CD1c-positive myeloid dendritic cell (primary cell): ENCODE data around the gene TREML4.

Experiments
- DNase-seq: peaks from one replicate; pipeline ENCODE4 v3.0.0-alpha.2; 2016; ENCODE audit errors: extremely low spot score

TREML4 gene

GRCh38 chr6:41252401-41253169 is 24.4 kb downstream of the TREML4 start:
- peak; percentile 31 for DNase-seq

- no peak for DNase-seq
Measured at GRCh38 chr6:41255110-41255509, 27.0 kb downstream of the TREML4 start.

DNA sequence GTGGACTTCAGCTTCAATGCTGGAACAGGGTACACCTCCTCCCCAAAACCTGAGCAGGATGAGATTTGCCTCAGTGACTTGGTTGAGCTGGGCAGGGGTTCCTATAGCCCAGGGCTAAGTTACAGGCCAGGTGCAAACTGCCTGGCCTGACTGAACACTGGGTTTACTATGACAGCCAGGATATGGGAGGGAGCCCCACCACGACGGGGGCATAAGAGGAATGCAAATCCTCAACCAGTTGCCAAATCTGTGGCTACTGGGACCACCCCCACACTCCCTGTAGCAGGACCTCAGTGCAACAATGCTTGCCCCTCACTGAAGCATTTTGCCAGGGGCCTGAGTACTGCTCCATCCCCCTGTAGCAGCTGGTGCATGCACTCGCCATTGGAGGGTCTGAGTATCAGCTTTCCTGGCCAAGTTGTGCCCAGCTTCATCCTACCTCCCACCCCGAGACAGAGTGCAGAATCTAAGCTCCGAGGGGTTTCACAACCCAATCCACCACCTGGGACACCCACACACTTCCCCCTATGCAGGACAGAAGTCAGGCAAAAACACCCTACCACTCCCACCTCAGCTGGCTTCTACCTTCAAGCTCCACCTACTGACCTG is 27.6 kb downstream of the TREML4 start:
- DNase-seq, result no peak

GRCh38 chr6:41256383-41256782 is 28.2 kb downstream of the TREML4 start:
- DNase-seq, result no peak

DNA sequence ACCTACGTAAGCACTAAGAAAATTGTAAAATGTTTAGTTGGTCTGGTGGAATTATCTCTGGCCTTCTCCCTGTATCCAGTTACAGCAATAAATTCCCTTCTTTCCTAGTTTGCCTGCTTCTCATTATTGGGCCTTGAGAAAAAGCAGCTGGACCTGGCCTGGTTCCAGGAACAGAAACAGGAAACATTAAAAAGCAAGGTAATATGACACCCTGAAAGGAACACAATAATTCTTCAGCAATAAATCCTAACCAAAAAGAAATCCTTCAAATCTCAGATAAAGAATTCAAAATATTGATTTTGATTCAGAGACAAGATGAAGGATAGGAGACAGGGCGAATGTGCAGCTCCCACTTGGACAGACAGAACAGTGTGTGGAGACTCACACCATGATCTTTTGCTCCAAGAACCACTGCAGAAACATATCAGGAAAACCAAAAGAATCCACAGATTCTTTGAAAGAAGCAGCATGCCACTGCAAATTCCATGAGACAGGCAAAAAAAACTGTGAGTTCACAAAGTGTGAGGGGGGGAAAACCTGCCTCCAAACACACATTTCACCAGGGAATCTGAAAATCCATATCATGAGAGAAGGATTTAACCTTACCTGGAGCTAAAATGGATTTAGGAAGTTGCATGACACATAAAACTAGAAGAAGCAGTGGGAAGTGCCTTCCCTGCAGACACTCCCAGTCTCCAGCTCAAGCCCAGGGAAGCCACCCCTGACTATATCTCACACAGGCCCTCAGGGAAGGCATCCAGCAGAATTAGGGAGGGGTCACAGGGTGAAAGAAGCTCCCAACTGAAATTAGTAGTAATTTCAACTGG is 29.4 kb downstream of the TREML4 start:
- DNase-seq, result no peak

DNA sequence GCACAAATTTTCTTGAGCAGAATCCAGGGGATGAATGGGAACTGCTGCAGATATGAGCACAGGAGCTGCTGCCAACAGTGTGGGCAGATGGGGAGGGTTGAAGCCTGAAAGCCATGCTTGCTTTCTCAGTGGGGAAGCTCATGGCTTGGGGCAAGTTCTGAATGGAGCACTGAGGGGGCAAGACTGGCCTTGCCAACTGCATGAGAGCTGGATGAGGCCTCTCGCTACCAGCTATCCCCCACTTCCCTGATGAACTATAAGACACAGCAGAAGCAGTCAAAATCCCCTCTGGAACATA is 30.0 kb downstream of the TREML4 start:
- DNase-seq, result no peak

DNA sequence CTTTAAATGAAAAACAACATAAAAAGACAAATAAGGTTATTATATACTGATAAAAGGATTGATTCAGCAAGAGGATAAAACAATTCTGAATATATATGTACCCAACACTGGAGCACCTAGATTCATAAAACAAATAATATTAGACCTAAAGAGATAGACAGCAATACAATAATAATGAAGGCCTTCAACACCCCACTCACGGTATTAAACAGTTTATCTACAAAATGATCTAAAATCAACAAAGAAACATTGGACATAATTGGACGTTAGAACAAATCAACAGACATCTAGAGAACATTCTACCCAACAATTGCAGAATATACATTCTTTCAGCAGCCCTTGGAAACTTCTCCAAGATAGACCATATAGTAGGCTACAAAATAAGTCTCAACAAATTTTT is 34.3 kb downstream of the TREML4 start:
- DNase-seq, result no peak

- no peak for DNase-seq
Measured at GRCh38 chr6:41263267-41263666, 35.1 kb downstream of the TREML4 start.

DNA sequence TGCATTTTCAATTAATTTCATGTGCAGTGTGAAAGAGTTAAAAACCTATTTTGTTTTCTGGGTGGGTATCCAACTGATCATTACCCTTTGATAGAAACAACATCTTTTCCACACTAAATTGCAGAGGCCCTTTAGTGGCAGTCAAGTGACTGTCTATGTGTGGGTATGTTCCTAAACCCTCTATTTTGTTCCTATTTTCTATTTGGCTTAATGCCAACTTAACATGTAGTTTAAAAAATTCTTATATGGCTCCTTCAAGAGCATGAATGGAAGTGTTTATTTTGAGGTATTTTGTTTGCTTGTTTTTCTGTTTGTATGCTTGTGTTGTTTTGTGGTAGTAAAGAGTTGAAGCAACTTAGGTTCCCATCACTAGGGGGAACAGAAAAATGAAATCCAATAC is 38.4 kb downstream of the TREML4 start:
- DNase-seq, result no peak

DNA sequence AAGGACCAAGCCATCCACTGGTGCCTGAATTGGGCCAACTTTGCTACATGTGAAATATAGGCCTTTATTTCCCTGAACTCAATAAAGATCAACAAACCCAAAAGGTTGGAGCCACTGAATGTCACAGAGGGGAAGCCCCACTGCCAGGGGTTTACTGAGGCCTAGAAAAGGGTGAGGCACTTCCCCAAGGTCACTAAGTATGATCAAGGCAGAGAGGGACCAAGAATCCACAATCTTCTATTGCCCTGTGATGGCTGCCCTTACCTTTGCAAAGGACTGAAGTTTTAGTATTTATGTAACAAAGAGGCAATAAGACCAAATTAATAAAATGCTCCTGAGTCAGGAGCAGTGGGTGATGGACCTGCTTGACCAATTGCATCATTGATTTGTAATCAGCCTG is 40.3 kb downstream of the TREML4 start:
- DNase-seq, result no peak

GRCh38 chr6:41269166-41269565 is 41.0 kb downstream of the TREML4 start:
- DNase-seq, result no peak

DNA sequence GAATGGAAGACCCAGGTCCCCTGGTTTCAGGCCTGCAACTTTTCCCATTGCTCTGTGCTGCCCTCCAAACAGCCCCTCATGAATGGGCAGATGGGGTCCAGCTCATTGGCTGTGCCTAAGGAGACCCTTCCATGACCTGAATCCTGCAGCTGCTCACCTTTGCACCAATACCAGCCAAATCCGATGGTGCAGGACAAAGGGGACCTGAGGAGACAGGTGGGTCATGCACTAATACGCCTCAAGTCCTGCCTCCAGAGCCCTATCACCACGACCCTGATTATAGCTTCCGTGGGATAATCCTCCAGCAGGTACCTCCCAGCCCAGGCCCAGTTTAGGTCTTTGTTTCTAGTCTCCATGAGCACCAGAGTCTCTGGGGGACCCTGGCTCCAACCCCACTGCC is 41.6 kb downstream of the TREML4 start:
- no peak for DNase-seq

DNA sequence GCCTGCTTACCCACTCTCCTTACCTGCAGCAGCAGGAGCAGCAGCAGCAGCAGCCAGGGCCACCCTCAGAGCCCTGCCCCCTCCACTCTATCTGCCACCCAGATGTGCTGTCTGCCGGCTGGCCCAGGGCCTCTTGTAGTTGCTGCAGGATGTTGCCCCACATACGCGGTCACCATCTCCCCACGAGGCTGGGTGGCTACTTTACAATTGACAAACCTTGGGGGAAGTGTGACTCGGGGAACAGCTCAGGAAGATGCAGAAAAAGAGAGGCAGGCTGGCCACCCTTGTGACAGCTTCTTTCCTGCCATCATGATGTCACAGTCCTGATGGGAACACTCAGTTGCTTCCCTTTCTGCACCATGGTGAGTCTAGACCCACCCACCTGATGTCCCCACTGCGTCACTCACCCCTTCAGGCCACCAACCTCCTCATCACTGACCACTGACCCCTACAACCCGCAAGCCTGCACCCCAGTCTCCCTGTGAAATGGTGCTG is 43.8 kb downstream of the TREML4 start:
- DNase-seq, result peak; percentile 67

DNA sequence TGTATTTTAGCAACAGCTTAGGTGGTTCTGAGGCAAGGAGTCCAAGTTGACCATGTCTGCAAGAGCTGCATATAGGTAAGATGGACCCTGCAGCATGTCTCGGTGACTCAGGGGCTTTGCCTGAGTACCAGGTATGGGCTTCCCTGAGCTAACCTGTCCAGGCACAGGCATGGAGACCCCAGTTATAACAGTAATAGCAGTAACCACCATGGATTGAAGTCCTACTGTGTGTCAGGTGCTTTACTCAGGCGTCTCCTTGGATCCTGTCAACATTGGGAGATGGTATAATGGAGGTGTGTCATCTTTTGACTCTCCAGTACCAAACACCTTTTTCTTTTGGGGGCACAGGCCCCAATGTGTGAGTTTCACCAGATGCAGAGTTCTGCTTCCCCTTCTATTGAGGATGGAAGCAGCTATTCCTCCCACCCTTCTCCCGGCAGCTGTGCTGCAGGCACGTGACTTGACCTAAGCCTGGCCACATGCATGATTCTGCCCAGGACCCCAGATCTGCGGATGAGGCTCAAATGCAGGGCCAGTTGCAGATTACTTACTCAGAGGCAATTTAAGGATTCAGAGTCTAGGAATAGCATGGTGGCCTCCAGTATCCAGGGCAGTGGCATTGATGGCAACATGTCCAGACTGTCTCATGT is 44.6 kb downstream of the TREML4 start:
- no peak for DNase-seq

DNA sequence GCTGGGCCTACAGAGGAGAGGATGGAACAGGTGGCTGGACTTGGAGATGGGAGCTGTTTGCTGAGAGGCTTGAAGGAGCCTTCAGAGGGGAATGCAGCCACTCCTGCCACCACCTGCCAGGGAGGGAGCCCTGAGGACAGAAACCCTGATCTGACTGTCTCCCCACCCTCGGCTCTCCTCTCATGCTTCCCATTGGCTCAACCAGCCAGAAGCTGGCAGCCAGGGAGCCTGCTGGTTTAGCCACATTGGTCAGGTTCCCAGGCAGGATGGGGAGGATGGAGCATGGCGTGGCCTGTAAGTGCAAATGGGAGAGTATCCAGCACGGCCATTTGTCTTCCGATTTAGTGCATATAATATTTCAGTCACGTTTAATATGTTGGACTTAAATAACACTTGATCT is 45.6 kb downstream of the TREML4 start:
- no peak for DNase-seq

GRCh38 chr6:41274256-41274655 is 46.1 kb downstream of the TREML4 start:
- no peak for DNase-seq

DNA sequence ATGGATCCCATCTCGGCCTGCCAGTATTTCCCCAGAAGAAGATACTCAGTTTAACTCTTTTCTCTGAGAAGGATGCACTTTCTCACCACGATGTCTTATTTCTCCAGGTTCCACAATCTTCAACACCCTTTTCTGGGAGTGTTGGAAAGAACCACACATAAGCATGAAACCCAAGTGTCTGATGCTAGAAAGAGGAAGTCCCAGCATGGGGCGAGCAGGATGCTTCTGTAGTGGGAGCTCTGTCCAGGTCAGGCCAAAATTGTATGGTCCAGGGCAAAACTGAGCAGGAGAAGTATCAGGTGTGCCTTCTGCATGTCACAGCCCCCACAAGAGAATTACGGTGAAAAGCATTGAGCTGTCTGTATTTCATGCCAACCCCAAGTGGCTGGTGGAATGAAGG is 47.3 kb downstream of the TREML4 start:
- no peak for DNase-seq

GRCh38 chr6:41277605-41278004 is 49.5 kb downstream of the TREML4 start:
- peak; percentile 66 for DNase-seq

GRCh38 chr6:41278699-41279405 is 50.7 kb downstream of the TREML4 start:
- DNase-seq, result peak; percentile 72

DNA sequence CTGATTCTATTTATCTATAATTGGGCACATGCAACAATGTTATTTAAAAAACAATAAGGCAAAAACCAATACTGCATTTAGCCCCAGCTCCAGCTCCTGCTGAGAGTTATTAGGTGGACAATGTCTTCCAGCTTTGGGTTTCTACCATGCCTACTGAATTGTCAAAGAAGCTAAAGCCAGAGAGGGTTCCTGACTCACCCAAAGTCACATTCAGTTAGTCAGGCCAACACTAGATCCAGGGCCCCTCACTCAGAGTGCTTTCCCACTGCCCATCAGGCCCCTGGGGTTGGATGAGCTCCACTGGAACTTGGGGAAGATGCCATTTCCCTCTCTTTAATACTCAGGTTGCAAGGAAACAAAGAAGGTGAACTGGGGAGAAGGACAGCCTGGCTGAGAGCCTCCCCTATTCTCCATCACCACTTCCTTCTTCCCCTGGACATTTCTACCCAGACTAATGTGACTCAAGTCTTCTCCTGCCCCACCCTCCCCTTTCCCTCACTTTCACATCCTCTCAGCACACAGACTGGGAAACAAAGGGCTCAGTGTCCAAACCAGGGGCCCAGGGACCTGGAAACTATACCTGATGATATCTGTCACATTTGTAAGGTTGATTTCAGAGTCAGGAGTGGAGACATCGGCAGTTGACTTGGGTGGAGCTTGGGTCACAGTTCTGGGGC is 52.4 kb downstream of the TREML4 start:
- peak; percentile 73 for DNase-seq

- DNase-seq, result no peak
Measured at GRCh38 chr6:41283600-41283999, 55.5 kb downstream of the TREML4 start.
